HG02981 (cell line): ENCODE results near the gene FABP1.

Experiments used
- ATAC-seq: cut with Tn5 transposase; IDR thresholded peaks from one replicate; pipeline ENCODE4 v1.9.1; 2021; ENCODE audit warnings: mild to moderate bottlenecking, moderate library complexity; ENCODE audit not compliant: unreplicated experiment

Gene FABP1

GRCh38 chr2:88085099-88085498 is 42.8 kb downstream of the FABP1 start:
- no peak for ATAC-seq

DNA sequence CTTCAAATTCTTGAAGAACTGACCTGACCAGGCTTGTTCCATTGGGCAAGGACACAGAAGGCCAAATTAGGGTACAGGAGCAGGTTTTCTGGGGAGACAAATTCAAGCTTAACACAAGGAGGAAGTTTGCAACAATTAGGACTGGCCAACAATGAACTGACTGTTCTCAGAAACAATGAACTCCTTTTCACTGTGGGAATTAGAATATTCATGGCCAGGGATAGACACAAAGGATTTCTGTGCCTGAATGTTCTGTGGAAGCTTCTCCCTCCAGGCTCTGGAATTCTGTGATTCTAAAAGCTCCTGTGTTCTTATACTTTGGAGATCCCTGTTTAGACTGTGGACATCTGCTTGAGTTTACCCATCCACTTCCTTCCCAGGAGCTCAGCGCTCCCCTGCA is 45.1 kb downstream of the FABP1 start:
- ATAC-seq = no peak

DNA sequence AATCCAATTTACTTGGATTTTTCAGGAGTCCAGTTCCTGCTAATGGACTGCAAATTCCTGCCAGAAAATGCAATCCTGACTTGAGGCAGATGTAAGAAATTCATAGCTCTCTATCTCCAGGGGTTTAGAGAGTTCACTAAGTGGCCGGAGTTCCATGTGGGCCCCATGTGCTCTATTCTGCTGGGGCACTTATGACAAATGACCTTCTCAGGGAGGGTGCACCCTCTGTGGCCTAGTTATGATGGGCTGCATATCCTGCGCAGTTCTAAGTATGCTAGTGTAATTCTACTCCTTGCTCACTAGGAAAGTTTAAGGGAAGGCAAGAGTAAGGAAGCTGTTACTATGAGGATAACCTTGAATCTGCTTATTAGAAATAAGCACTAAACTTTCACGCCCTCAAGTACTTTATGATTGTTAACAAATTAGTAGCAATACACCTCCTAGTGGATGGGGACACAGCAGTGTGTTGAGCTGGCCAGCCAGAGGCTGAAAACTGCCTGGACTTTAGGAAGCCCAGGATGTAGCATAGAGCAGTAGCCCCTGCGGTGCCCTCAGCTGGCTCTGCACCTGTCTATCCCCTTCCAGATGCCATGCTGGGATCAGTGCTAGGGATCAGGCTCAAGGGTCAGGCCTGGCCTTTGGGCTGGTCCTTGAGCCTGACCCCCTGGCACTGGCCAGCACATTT is 45.8 kb downstream of the FABP1 start:
- no peak for ATAC-seq

DNA sequence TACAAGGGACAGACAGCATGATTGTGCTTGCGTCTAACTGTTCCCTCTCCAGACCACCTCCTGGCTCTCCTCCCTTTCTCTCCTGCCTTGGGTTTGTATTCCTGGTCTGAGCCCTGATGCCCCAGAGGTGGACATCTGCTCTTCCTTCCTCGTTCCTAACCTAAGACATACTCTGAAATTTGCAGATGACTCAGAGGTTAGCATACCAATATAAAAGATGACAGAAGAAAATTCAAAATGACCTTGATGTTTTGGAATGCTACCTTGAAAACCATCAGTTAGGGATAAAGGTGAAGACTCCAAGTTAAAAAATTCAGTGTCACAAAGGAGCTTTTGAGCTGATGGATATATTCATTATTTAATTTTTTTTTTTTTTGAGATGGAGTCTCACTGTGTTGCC is 47.3 kb downstream of the FABP1 start:
- ATAC-seq = no peak

DNA sequence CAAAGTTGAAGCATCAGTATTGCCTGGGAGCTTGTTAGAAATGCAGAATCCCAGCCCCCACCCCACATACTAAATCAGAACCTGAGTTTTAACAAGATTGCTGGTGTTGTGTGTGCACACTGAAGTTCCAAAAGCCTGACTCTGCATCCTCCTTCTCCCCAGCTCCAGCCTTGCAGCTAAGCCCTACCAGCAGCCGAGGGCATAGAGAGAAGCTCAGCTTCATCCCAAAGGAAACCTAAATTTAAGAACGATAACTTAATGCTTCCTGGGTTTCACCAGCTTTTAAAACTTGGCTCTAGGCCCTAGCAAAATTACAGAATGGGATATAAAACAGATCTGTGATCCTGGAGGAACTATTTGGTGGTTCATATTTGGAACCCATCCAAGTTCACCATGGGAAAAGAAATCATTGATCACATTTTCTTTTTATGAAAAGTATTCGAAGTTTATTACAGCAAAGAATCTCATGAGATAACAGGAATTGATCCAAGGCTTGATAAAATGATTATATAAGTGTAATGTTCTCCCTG is 49.2 kb downstream of the FABP1 start:
- no peak for ATAC-seq

GRCh38 chr2:88077080-88077479 is 50.8 kb downstream of the FABP1 start:
- ATAC-seq = no peak

DNA sequence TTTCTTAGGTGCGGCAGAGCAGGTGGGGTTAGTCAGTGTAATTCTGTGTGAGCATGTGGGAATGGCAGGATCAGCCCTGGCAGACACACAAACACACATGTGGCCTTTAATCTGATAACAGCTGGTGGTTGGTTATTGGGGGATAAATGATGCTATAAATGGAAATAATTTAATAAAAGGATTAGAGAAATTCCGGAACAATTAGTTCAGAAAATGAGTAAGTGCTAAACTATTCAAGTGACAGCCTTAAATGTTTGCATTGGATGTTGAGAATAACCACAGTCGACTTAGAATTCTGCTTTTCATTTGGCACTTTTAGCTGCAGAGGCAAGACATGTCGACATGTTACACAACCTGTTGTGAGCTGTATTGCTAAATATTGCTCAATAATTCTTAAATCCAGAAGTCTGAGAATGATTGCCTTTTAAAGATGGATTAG is 53.0 kb downstream of the FABP1 start:
- no peak for ATAC-seq

GRCh38 chr2:88074150-88074549 is 53.7 kb downstream of the FABP1 start:
- no peak for ATAC-seq
